Neural crest cell (in vitro differentiated cells): ENCODE results near the gene PARVB. TPM values are rescaled to one million over a fixed set of nuclear protein-coding genes. Genes with fewer than 3 reads are reported as not detected.

Experiments used
- DNase-seq: peaks from one replicate; pipeline ENCODE4 v3.0.0; 2021; ENCODE audit warnings: low read depth, mixed read lengths, low spot score
- H3K27ac Mint-ChIP-seq: one replicate; pipeline ENCODE4 v1.8.0; 2021; ENCODE audit warnings: mild to moderate bottlenecking, mixed read lengths; ENCODE audit not compliant: unreplicated experiment
- H3K27me3 Mint-ChIP-seq: 2 replicates; pipeline ENCODE4 v1.8.0; 2021; ENCODE audit warnings: low read depth, mild to moderate bottlenecking, mixed read lengths
- H3K36me3 Mint-ChIP-seq: 2 replicates; pipeline ENCODE4 v1.8.0; 2021; ENCODE audit warnings: low read depth, mild to moderate bottlenecking, mixed read lengths
- H3K4me1 Mint-ChIP-seq: 2 replicates; pipeline ENCODE4 v1.8.0; 2021; ENCODE audit warnings: mixed read lengths
- H3K4me3 Mint-ChIP-seq: one replicate; pipeline ENCODE4 v1.8.0; 2021; ENCODE audit warnings: mild to moderate bottlenecking, mixed read lengths
- H3K9me3 Mint-ChIP-seq: 2 replicates; pipeline ENCODE4 v1.8.0; 2021; ENCODE audit warnings: mixed read lengths
- total RNA-seq: library from RNA; stranded (reverse); gene quantifications from 2 replicates; pipeline ENCODE4 v1.2.1, GENCODE V29; 2021
- TF ChIP-seq, protein P1 (sequence below): fragments of 200-600 bp; sonication (generic); conservative IDR thresholded peaks from 2 replicates; pipeline ENCODE4 v1.5.0; 2021; ENCODE audit warnings: antibody characterized with exemption, mild to moderate bottlenecking

Gene PARVB
- total RNA-seq, 1 donor from 2014 or later, result 21.8 TPM

DNA sequence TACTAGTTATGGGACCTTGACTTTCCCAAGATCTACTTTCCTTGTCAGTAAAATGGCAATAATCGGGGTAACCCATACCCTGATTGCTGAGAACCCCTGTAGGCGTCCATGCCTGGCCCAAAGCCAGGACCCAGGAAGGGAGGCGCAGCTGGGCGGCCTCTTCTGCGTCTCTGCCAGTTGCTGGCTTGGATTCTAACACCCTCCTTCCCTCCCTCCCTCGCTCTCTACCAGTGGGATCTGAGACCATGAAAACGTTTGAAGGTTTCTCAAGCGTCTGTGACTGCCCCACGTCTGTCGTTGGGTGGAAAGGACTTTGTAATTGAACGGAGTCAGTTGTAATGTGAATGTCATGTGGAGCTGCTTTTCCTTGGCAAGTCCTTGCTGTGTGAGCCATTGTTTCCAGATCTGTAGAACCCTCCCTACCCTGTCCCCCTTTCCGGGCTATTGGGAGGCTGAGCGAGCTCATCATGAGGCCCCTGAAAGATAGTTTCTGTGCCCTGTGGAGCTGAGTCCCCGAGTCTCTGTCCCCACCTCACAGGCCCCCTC is 47.8 kb downstream of the PARVB start:
- TF ChIP-seq, protein P1, sequence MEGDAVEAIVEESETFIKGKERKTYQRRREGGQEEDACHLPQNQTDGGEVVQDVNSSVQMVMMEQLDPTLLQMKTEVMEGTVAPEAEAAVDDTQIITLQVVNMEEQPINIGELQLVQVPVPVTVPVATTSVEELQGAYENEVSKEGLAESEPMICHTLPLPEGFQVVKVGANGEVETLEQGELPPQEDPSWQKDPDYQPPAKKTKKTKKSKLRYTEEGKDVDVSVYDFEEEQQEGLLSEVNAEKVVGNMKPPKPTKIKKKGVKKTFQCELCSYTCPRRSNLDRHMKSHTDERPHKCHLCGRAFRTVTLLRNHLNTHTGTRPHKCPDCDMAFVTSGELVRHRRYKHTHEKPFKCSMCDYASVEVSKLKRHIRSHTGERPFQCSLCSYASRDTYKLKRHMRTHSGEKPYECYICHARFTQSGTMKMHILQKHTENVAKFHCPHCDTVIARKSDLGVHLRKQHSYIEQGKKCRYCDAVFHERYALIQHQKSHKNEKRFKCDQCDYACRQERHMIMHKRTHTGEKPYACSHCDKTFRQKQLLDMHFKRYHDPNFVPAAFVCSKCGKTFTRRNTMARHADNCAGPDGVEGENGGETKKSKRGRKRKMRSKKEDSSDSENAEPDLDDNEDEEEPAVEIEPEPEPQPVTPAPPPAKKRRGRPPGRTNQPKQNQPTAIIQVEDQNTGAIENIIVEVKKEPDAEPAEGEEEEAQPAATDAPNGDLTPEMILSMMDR, result no peak
- H3K4me3 Mint-ChIP-seq, result no peak overlapping the region
- no peak overlapping the region for H3K27ac Mint-ChIP-seq
- DNase-seq, result no peak
- no peaks in the 10 kb centered on the region for H3K27me3 Mint-ChIP-seq
- no peaks in the 10 kb centered on the region for H3K9me3 Mint-ChIP-seq
- no peaks in the 10 kb centered on the region for H3K36me3 Mint-ChIP-seq
- peaks cover 11% of the 10 kb centered on the region for H3K4me1 Mint-ChIP-seq

- Mint-ChIP-seq H3K4me3 (no peak overlapping the region), H3K27ac (peak overlapping the region; percentile 6), H3K4me1 (peaks cover 7% of the 10 kb centered on the region), H3K36me3 (no peaks in the 10 kb centered on the region), H3K9me3 (no peaks in the 10 kb centered on the region), H3K27me3 (no peaks in the 10 kb centered on the region)
- TF ChIP-seq, protein P1, result no peak
- DNase-seq, result no peak
Observed at GRCh38 chr22:44074337-44074984, 50.4 kb downstream of the PARVB start.

- Mint-ChIP-seq H3K4me3 (no peak overlapping the region), H3K36me3 (no peaks in the 10 kb centered on the region), H3K9me3 (no peaks in the 10 kb centered on the region), H3K27me3 (no peaks in the 10 kb centered on the region), H3K4me1 (peaks cover 7% of the 10 kb centered on the region), H3K27ac (no peak overlapping the region)
- TF ChIP-seq, protein P1, result no peak
- no peak for DNase-seq
Observed at GRCh38 chr22:44075022-44075421, 50.9 kb downstream of the PARVB start.

DNA sequence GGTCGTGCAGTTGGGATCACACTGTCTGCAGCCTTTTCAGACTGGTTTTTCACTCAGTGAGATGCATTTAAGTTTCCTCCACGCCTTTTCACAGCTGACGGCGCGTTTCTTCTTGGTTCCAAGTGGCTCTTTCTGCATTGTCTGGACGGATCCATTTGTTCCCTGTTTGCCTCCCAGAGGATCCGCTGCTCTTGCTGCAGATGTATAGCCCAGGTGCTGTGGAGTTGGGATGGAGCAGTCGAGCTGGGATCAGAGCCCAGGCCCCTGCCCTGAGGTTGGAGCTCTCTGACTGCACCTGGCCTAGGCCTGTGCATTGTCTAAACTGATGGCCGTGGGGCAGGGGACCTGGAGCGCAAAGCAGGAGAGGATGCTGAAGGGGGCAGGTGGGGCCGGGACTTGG is 51.6 kb downstream of the PARVB start:
- TF ChIP-seq, protein P1, result no peak
- no peaks in the 10 kb centered on the region for H3K27me3 Mint-ChIP-seq
- no peaks in the 10 kb centered on the region for H3K9me3 Mint-ChIP-seq
- DNase-seq, result no peak
- H3K27ac Mint-ChIP-seq, result peak overlapping the region; percentile 57
- peaks cover 7% of the 10 kb centered on the region for H3K4me1 Mint-ChIP-seq
- no peaks in the 10 kb centered on the region for H3K36me3 Mint-ChIP-seq
- H3K4me3 Mint-ChIP-seq, result no peak overlapping the region

DNA sequence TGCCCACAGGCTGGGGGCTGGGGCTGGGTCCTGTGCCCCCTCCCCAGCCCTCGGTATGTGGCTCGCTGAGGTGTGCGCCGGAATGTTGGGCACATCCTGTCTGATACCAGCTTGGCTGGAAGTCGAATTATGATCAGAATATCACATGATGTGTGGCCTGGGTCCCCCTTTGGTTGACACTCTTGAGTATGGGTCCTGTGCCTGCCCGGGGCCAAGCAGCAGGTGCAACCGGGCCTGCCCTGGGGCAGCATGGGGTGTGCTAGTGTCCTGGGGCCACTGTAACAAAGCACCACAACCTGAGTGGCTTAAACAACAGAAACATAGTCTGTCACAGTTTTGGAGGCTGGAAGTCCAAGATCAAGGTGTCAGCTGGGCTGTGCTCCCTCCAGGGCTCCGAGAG is 52.7 kb downstream of the PARVB start:
- Mint-ChIP-seq H3K27me3 (no peaks in the 10 kb centered on the region), H3K9me3 (no peaks in the 10 kb centered on the region), H3K36me3 (no peaks in the 10 kb centered on the region), H3K4me3 (no peak overlapping the region), H3K4me1 (peaks cover 7% of the 10 kb centered on the region), H3K27ac (no peak overlapping the region)
- no peak for DNase-seq
- TF ChIP-seq, protein P1, result no peak
